ENCODE data around the gene RASAL2. TPM values are rescaled to one million over a fixed set of nuclear protein-coding genes. Genes with fewer than 3 reads are reported as not detected.
"Not testable (repeated sequence)": the region's sequence is repeated elsewhere in the genome, so short reads cannot be mapped to it uniquely, and the experiment has no call there.

RASAL2 gene
- total RNA-seq, 8 experiments from 2014 or later: 8.0 to 36.6 (median 23.7) TPM

DNA sequence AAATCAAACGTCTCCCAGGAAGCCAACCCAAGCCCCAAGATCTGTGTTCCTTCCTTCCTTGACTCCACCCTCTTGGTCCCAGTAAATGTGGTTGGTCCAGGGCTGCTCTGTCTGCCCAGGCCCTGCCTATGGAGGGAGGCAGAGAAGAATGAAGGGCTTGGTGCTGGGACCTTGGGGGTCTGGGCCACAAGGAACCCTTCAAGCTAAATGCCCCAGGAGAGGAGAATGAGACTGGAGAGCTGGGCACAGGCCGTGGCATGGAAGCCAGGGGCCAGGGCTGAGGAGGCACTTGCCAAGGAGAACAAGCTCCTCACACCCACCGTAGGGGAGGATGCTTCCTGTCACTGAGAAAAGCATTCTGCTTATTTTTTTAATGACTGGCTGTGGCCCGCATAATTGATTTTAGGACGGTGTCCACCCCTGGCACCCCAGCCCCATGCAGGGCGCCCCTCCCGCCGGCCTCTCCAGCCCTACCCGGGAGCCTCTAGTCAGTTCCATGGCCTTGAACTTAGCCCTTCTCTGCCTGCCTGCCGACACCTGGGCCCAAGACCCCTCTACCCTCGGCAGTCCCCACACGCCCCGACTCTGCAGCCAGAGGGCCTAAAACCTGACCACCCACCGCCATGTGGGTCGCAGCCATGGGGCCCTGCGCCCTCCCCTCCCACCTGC lies 402.0 kb downstream of the RASAL2 start:
- H3K4me1 ChIP-seq (replicated peaks in 1 of 2): peaks cover 0 to 2% of the 10 kb centered on the region in 2 donors
- H3K27ac ChIP-seq: no peak overlapping the region
- no peak overlapping the region for H3K4me3 ChIP-seq
- in situ Hi-C loops (cut with MboI; ENCODE audit: low pct_unique_long_range_greater_than_20kb in 2 of 9, low sequenced_read_pairs in 9 of 9, unreplicated experiment in 9 of 9): no loop called here
- no peak for ATAC-seq (replicated peaks in 6 of 8)
- WGBS, 10 experiments: 17 to 80% (median 54%) methylated on average over 1 to 4 of the region's 16 CpGs; no CpG with 5 or more reads in 4 of the 10 experiments

DNA sequence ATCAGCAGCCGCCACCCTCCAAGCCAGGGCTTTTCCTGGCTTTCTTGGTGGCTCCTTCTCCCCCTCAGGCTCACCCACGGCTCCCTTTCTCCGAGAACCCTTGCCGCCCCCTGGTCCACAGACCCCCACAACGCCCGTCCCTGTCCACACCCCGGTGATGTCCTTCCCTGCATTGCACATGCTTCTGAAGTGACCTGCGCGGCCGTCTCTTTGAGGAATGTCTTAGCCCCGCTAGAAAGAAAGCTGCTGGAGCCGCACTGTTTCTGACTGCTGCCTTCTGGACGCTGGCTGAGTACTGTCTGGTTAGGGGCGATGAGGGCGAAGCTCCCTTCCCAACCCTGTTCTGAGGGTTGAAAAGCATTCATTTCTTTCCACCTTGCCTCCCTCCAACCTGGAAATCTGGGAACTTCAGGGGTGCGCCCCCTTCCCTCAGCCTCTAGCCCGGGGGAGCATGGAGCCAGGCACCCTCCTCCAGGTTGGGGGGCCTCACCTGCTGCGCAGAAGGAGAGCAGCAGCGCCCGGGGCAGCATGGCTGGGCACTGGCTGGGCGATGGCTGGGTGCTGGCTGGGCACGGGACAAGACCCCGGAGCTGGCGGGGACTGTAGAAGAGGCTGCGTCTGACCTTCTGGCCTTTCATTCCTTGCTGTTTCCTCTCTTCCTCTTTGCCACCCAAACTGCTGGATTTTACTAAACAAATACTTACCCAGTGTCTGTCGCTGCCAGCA lies 402.7 kb downstream of the RASAL2 start, which contains the start of gene CLEC20A:
Gene CLEC20A, minus strand, starts transcription at position 555 of the 726 bp plus-strand sequence. Its CDS starts 25 bp downstream, at position 530.
- Histone ChIP-seq H3K27ac (no peak within 1 kb of the TSS), H3K4me3 (no peak within 1 kb of the TSS), H3K4me1 (replicated peaks in 1 of 2) (peaks cover 0 to 2% of the 10 kb centered on the region in 2 donors)
- in situ Hi-C loops (cut with MboI; ENCODE audit: low pct_unique_long_range_greater_than_20kb in 2 of 9, low sequenced_read_pairs in 9 of 9, unreplicated experiment in 9 of 9): no loop called here
- WGBS, 10 experiments: 85 to 100% (median 95%) methylated on average over 1 to 16 of the region's 26 CpGs; no CpG with 5 or more reads in 5 of the 10 experiments
- ATAC-seq (replicated peaks in 6 of 8): no peak

DNA sequence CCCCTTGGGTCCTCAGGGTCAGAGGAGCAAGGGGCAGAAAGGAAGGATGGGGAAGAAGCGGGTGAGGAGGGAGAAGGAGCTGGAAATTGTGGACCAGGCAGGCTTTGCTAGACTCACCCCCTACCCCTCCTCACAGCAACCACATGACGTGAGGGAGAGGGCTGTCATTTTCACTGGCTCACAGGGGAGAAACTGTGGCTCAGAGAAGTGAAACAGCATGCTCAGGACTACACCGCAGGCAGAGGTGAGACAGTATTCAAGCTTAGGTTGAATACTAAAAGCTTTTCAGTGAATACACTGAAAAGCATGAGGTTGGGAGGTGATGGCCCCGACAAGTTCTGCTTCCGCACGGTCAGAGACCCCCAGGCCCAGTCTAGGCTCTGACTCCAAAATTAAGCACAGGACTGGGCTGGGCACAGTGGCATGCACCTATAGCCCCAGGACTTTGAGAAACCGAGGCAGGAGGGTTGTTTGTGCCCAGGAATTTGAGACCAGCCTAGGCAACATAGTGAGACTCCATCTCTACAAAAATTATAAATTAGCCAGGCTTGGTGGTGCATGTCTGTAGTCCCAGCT lies 404.1 kb downstream of the RASAL2 start:
- no peak overlapping the region for H3K27ac ChIP-seq
- no peaks in the 10 kb centered on the region for H3K4me1 ChIP-seq (replicated peaks in 1 of 2)
- ATAC-seq (replicated peaks in 6 of 8): peak in 3 of 8 experiments; percentile 26 to 29 (median 27)
- 73 to 100% (median 91%) methylated on average over 1 to 6 of the region's 7 CpGs; no CpG with 5 or more reads in 2 of the 10 experiments for WGBS, 10 experiments
- in situ Hi-C loops (cut with MboI; ENCODE audit: low pct_unique_long_range_greater_than_20kb in 2 of 9, low sequenced_read_pairs in 9 of 9, unreplicated experiment in 9 of 9): no loop called here
- no peak overlapping the region for H3K4me3 ChIP-seq

DNA sequence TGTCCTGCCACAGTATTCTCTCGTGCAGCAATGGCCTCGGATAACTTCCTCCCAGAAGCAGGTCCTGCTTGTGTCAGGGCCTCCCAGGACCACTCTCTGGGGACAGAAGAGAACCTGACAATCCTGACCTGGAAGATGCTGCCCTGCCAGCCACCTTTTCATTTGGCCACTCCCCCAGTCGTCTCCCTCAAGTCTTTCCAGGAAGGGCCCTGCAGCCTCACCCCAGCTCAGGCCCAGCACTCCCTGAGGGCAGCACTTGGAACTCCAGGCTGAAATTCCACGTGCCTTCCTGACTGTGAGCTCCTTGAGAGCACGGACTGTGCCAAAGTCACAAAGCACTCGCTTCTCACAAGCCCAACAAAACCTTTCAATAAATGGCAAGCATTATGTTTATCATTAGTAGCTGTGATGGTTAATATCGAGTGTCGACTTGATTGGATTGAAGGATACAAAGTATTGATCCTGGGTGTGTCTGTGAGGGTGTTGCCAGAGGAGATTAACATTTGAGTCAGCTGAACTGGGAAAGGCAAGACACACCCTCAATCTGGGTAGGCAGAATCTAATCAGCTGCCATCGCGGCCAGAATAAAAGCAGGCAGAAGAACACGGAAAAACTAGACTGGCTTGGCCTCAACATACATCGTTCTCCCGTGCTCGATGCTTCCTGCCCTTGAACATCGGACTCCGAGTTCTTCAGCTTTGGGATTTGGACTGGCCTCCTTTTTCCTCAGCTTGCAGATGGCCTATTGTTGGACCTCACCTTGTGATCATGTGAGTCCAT lies 405.2 kb downstream of the RASAL2 start:
- Histone ChIP-seq H3K4me3 (no peak overlapping the region), H3K4me1 (replicated peaks in 1 of 2) (no peaks in the 10 kb centered on the region), H3K27ac (no peak overlapping the region)
- ATAC-seq (replicated peaks in 6 of 8): peak in 3 of 8 experiments; percentile 26 to 63 (median 33)
- 75 to 100% (median 83%) methylated on average over 2 to 15 of the region's 16 CpGs; no CpG with 5 or more reads in 2 of the 10 experiments for WGBS, 10 experiments
- in situ Hi-C loops (cut with MboI; ENCODE audit: low pct_unique_long_range_greater_than_20kb in 2 of 9, low sequenced_read_pairs in 9 of 9, unreplicated experiment in 9 of 9): no loop called here

DNA sequence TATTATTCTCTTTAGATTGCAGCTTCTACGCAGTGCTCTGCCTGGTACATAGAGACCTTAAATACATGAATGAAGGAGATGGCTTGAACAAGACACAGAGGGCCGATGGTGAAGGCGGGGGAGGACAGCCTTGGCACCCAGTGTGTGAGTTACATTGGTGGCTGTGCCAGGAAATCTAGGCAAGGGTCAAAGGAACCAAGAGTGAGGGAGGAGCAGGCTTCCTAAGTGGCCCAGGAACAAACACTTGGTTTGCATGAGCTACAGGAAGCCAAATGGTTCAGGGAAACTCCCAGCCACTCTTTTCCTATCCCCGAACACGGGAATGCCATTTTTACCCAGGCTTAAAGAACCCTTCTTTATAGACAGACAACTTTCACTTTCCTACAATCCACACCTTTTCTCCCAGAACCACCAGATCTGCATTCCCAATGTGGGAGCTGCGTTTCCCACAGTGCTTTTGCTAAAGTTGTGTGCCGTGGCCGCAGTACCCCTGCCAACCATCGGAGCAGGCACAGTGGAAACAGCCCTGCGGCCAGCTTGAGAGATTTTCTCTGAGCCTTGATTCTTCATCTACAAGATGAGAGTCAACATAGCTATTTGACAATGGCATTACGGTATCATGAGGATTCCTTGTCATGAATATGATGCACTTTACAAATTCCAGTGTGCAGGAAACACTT lies 406.3 kb downstream of the RASAL2 start:
- H3K4me3 ChIP-seq: no peak overlapping the region
- in situ Hi-C loops (cut with MboI; ENCODE audit: low pct_unique_long_range_greater_than_20kb in 2 of 9, low sequenced_read_pairs in 9 of 9, unreplicated experiment in 9 of 9): loop anchor here in 1 of 9 experiments (25.0 kb wide), 1 partner anchor 163 kb away; no protein-coding TSS in a partner anchor
- no peak for ATAC-seq (replicated peaks in 6 of 8)
- H3K4me1 ChIP-seq (replicated peaks in 1 of 2): no peaks in the 10 kb centered on the region
- no peak overlapping the region for H3K27ac ChIP-seq
- 76 to 100% (median 90%) methylated on average over 1 to 11 of the region's 11 CpGs; no CpG with 5 or more reads in 1 of the 10 experiments for WGBS, 10 experiments

DNA sequence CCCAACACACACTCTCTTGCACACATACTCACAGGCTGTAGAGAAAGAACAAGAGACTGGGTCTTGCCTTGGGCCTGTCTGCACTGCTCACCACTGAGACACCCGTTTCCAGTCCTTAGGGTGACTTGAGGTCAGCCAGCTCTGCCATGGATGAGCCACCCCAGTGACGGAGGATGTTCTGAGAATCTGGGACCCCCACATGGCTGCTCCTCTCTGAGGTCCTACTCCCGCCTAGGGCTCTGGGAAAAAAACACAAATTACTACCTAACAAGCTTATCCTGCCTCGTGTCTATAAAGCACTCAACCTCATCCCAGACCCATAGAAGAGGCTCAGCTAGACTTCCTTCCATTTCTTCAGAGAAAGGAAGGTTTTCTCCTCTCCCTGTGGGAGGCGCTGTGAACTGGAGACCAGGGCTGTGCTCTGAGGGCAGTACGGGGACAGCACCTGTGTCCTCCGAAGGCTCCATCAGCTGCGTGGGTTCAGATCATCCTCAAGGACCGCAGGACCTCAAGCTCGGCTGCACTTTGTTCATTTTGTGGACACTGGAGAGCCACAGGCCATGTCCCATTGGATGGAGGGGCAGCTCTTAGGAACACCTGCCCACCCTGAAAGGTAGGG lies 407.1 kb downstream of the RASAL2 start:
- Histone ChIP-seq H3K27ac (no peak overlapping the region), H3K4me3 (no peak overlapping the region), H3K4me1 (replicated peaks in 1 of 2) (no peaks in the 10 kb centered on the region)
- in situ Hi-C loops (cut with MboI; ENCODE audit: low pct_unique_long_range_greater_than_20kb in 2 of 9, low sequenced_read_pairs in 9 of 9, unreplicated experiment in 9 of 9): loop anchor here in 1 of 9 experiments (25.0 kb wide), 1 partner anchor 164 kb away; no protein-coding TSS in a partner anchor
- ATAC-seq (replicated peaks in 6 of 8): peak in 1 of 8 experiments; percentile 9
- 40 to 99% (median 89%) methylated on average over 1 to 10 of the region's 10 CpGs; no CpG with 5 or more reads in 3 of the 10 experiments for WGBS, 10 experiments

DNA sequence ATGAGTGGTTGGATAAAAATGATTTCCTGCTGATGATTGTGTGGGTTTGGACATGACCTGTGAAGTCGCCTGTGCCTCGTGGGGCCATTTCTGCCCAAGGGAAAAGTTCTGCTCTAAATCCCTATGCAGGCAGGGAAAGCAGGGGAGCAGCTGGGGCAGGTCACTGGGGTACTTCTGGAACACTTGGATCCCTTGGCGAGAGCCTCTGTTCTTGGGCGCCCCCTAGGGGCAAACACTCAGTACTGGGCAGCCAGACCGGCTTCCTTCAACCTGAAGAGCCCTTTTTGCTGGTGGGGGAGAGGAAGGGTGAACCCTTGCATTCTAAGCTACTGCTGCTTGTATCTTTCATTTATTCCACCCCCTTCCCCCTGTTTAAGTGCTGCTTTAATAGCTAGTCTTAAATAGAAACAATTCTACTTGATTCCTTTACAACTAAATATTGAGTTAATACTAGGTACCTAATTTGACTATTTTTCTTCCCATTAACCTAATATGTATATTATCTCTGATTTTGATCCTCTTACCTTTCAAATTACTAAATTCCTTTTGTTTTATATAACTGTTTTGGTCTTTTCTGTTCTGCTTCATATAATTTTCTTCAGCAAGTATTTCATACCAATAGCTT lies 407.9 kb downstream of the RASAL2 start:
- 8 to 85% (median 42%) methylated on average over 3 to 5 of the region's 5 CpGs; no CpG with 5 or more reads in 5 of the 10 experiments for WGBS, 10 experiments
- peak; percentile 70 to 94 (median 82) for ATAC-seq (replicated peaks in 6 of 8)
- Histone ChIP-seq H3K4me1 (replicated peaks in 1 of 2) (no peaks in the 10 kb centered on the region), H3K27ac (no peak overlapping the region), H3K4me3 (no peak overlapping the region)
- in situ Hi-C loops (cut with MboI; ENCODE audit: low pct_unique_long_range_greater_than_20kb in 2 of 9, low sequenced_read_pairs in 9 of 9, unreplicated experiment in 9 of 9): loop anchor here in 1 of 9 experiments (25.0 kb wide), 1 partner anchor 165 kb away; no protein-coding TSS in a partner anchor

DNA sequence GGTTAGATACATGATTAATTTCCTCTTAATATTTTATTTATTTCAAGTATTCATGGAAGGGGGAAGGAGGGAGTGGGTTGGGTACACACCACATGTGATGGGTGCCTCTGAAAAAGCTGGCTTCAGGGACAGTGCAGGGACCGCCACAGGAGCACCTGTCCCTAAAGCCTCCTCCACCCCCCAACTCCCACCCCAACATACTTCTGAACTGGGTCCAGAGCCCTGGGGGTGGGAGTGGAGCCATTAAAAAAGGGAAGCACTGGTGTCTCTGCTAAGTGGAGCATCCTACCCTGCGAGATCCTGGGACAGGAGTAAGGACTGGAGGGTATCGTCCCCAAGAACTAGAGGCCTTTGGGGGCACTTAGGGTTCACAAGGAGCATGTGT lies 408.4 kb downstream of the RASAL2 start:
- no peak for ATAC-seq (replicated peaks in 6 of 8)
- WGBS, 10 experiments: 70 to 100% (median 81%) methylated on average over 1 to 2 of the region's 3 CpGs; no CpG with 5 or more reads in 2 of the 10 experiments
- in situ Hi-C loops (cut with MboI; ENCODE audit: low pct_unique_long_range_greater_than_20kb in 2 of 9, low sequenced_read_pairs in 9 of 9, unreplicated experiment in 9 of 9): loop anchor here in 1 of 9 experiments (25.0 kb wide), 1 partner anchor 165 kb away; no protein-coding TSS in a partner anchor

DNA sequence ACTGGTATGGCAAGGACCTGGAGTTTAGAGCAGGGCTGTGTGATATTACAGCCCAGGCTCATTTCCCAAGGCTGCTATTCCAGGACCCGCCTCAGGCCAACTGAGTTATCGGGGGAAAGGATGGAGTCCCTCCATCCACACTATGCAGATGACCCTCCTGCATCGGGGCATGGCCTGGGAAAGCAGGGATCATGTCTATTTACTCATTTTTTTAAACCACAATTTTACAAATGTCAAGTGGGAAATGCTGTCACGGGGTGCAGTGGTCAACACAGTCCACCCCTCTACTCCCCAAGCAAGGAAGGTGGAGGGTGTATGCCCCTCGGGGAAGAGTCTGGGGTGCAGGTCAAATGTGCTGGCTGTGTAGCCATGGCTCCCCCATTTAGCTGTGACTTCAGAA lies 409.0 kb downstream of the RASAL2 start:
- Histone ChIP-seq H3K4me1 (replicated peaks in 1 of 2) (no peaks in the 10 kb centered on the region), H3K27ac (no peak overlapping the region), H3K4me3 (no peak overlapping the region)
- in situ Hi-C loops (cut with MboI; ENCODE audit: low pct_unique_long_range_greater_than_20kb in 2 of 9, low sequenced_read_pairs in 9 of 9, unreplicated experiment in 9 of 9): loop anchor here in 1 of 9 experiments (25.0 kb wide), 1 partner anchor 166 kb away; no protein-coding TSS in a partner anchor
- ATAC-seq (replicated peaks in 6 of 8): no peak
- 75 to 100% (median 100%) methylated on average over 2 to 5 of the region's 5 CpGs; no CpG with 5 or more reads in 5 of the 10 experiments for WGBS, 10 experiments

More for the DNA sequence above, 408.4 kb downstream of the RASAL2 start:
- Histone ChIP-seq H3K4me3 (no peak overlapping the region), H3K27ac (no peak overlapping the region), H3K4me1 (replicated peaks in 1 of 2) (no peaks in the 10 kb centered on the region)

DNA sequence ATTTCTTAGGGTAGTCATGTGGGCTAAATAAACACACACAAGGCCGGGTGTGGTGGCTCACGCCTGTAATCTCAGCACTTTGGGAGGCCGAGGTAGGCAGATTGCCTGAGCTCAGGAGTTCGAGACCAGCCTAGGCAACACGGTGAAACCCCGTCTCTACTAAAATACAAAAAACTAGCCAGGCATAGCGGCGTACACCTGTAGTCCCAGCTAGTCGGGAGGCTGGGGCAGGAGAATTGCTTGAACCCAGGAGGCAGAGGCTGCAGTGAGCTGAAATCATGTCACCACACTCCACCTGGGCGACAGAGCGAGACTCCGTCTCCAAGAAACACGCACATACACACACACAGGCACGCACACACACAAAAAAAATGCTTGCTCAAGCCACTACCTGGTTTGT lies 409.4 kb downstream of the RASAL2 start:
- not testable (repeated sequence) for H3K4me1 ChIP-seq (replicated peaks in 1 of 2); ATAC-seq (replicated peaks in 6 of 8); H3K4me3 ChIP-seq; H3K27ac ChIP-seq
- in situ Hi-C loops (cut with MboI; ENCODE audit: low pct_unique_long_range_greater_than_20kb in 2 of 9, low sequenced_read_pairs in 9 of 9, unreplicated experiment in 9 of 9): loop anchor here in 1 of 9 experiments (25.0 kb wide), 1 partner anchor 166 kb away; no protein-coding TSS in a partner anchor
- WGBS, 10 experiments: 83 to 100% (median 92%) methylated on average over 1 to 14 of the region's 14 CpGs; no CpG with 5 or more reads in 5 of the 10 experiments

DNA sequence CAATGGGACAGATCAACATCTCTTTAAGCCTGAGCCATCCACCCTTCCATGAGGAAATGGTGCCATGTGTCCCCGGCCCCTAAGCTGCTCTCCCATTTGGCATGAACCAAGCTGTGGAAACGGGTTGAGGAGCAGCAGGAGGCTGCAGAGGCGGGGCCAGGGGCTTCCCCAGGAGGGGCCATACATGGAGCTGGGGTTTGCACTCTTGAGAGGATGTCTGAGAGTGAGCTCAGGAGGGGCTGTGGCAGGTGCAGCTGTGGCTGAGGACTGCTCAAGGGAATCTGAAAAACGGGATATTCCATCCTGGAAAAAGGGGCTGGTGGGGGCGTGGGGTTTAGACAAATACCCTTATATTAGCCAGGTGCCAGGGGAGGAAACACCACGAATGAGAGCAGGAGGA lies 409.9 kb downstream of the RASAL2 start:
- H3K27ac ChIP-seq: no peak overlapping the region
- in situ Hi-C loops (cut with MboI; ENCODE audit: low pct_unique_long_range_greater_than_20kb in 2 of 9, low sequenced_read_pairs in 9 of 9, unreplicated experiment in 9 of 9): loop anchor here in 1 of 9 experiments (25.0 kb wide), 1 partner anchor 167 kb away; no protein-coding TSS in a partner anchor
- H3K4me3 ChIP-seq: no peak overlapping the region
- H3K4me1 ChIP-seq (replicated peaks in 1 of 2): no peaks in the 10 kb centered on the region
- 0 to 100% (median 60%) methylated on average over 1 to 2 of the region's 6 CpGs; no CpG with 5 or more reads in 4 of the 10 experiments for WGBS, 10 experiments
- no peak for ATAC-seq (replicated peaks in 6 of 8)

Data from motor neuron (in vitro differentiated cells).